ENCODE measurements around the gene ANKRD18B.
"Not testable (repeated sequence)": the region's sequence is repeated elsewhere in the genome, so short reads cannot be mapped to it uniquely, and the experiment has no call there.

DNA sequence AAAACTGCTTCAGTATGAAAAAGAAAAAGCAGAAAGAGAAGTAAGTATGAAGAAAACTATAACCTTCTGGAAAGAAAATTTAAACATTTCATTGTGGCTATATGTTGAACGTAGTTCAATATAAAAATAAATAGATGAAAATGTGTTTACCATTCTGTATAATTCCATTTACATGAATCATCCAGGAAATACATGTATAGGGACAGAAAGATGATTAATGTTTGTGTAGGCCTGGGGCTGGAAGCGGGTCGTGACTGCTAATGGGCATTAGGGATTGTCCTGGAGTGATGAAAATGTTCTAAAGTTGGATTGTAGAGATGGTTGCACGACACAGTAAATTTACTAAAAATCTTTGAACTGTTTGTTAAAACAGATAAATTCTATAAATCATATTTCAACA, 24.8 kb downstream of the ANKRD18B start:
- TF ChIP-seq, protein P1, sequence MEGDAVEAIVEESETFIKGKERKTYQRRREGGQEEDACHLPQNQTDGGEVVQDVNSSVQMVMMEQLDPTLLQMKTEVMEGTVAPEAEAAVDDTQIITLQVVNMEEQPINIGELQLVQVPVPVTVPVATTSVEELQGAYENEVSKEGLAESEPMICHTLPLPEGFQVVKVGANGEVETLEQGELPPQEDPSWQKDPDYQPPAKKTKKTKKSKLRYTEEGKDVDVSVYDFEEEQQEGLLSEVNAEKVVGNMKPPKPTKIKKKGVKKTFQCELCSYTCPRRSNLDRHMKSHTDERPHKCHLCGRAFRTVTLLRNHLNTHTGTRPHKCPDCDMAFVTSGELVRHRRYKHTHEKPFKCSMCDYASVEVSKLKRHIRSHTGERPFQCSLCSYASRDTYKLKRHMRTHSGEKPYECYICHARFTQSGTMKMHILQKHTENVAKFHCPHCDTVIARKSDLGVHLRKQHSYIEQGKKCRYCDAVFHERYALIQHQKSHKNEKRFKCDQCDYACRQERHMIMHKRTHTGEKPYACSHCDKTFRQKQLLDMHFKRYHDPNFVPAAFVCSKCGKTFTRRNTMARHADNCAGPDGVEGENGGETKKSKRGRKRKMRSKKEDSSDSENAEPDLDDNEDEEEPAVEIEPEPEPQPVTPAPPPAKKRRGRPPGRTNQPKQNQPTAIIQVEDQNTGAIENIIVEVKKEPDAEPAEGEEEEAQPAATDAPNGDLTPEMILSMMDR (IDR thresholded peaks at IDR 0.05): not testable (repeated sequence)
- TF ChIP-seq EP300, POLR2A (IDR thresholded peaks at IDR 0.05): not testable (repeated sequence)

All from ovary (tissue), 3 donors.